Measurements from ENCODE around the gene DPF3. TPM values are rescaled to one million over a fixed set of nuclear protein-coding genes. Genes with fewer than 3 reads are reported as not detected.

DPF3 gene
- total and polyA plus RNA-seq, 2 donors (not counting 1 experiment from before 2014, with no cell fraction given): 3.4 to 10.2 TPM

DNA sequence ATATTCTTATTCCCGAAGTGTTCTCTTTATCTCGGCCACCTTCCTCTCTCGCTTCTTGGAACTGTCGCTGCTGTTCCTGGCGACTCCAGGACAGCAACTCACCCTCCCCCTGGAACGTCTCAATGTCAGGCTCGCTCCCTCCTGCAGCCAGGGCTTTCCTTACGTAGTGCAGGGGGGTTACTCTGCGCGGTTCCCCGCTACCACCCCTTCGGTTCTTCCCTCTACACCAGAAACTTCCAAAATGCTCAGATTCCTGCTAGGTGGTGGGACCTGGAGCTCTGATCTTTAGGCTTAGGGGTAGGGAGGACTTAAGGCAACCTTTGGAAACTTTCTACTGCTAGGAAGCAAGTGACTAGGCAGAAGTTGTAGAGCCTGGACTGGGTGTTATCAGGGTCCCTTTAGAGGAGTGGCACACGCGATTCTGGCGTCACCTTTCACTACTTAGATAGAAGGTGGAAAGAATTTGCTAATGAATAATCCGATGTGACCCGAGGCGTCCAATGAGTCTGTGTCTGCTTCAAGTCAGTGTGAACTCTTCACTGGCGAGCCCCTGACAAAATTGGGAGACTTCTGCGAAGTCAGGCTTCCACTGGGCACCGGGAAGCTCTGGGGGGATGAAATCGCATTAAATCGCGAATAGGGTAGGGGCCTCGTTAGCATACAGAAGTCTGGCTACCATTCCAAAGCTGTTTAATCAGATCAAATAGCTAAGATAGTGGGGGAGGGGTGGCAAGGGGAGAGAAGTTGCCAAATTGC lies 900 bp upstream of the DPF3 start:
- H3K9me3 Mint-ChIP-seq (ENCODE audit: insufficient read depth): no peaks in the 10 kb centered on the region
- TF ChIP-seq, protein P1, sequence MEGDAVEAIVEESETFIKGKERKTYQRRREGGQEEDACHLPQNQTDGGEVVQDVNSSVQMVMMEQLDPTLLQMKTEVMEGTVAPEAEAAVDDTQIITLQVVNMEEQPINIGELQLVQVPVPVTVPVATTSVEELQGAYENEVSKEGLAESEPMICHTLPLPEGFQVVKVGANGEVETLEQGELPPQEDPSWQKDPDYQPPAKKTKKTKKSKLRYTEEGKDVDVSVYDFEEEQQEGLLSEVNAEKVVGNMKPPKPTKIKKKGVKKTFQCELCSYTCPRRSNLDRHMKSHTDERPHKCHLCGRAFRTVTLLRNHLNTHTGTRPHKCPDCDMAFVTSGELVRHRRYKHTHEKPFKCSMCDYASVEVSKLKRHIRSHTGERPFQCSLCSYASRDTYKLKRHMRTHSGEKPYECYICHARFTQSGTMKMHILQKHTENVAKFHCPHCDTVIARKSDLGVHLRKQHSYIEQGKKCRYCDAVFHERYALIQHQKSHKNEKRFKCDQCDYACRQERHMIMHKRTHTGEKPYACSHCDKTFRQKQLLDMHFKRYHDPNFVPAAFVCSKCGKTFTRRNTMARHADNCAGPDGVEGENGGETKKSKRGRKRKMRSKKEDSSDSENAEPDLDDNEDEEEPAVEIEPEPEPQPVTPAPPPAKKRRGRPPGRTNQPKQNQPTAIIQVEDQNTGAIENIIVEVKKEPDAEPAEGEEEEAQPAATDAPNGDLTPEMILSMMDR (IDR thresholded peaks at IDR 0.05): no peak
- TF ChIP-seq EZH2 (IDR thresholded peaks at IDR 0.05; ENCODE audit: borderline replicate concordance, insufficient read depth, low read depth, low read length, poor library complexity, severe bottlenecking): no peak

DNA sequence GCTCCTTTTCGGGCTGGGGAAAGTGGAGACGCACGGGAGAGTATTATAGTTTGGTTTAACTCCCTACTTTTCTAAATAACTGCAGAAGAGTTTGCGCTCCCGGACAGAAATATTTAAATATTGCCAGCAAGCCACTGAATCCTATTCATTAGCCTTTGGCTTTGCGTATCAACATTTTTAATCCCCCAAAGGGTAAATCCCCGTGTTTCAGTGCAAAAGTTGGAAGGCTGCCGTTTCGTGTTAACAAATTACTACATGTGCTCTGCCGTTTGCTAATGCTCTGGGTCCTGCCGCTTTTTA lies 372 bp upstream of the DPF3 start:
- WGBS (ENCODE audit: insufficient coverage): 0% methylated on average over 6 of the region's 11 CpGs
- peaks cover 0 to 18% (median 5%) of the 10 kb centered on the region in 4 experiments for H3K27me3 ChIP-seq (replicated peaks in 1 of 4; ENCODE audit: control extremely low read depth in 1 of 4, control insufficient read depth in 3 of 4, insufficient read depth in 4 of 4, low read length in 3 of 4)
- H3K4me3 ChIP-seq (ENCODE audit: control extremely low read depth in 1 of 5, extremely low read depth in 1 of 5, insufficient read depth in 1 of 5, low read depth in 2 of 5, low read length in 4 of 5): peak overlapping the region; percentile 84 to 94 (median 89)
- peaks cover 11% of the 10 kb centered on the region for H4K20me1 ChIP-seq (ENCODE audit: control insufficient read depth, insufficient read depth, low read length, poor library complexity, severe bottlenecking)
- Mint-ChIP-seq H3K4me1 (peaks cover 30% of the 10 kb centered on the region), H3K4me3 (peak overlapping the region; percentile 92), H3K27me3 (peaks cover 6% of the 10 kb centered on the region), H3K9me3 (ENCODE audit: insufficient read depth) (no peaks in the 10 kb centered on the region), H3K27ac (peak overlapping the region; percentile 70)
- H3K4me1 ChIP-seq (ENCODE audit: control insufficient read depth in 2 of 2, insufficient read depth in 2 of 2, low read length in 2 of 2): peaks cover 17 to 25% of the 10 kb centered on the region in 2 donors
- ChIA-PET POLR2A (interaction anchor here (1.5 kb wide), 2 partner anchors 375 to 380 kb away, joined by 4 to 5 read pairs; no protein-coding TSS in a partner anchor), CTCF (interaction anchor here (1.0 to 5.7 kb wide), 8 partner anchors 10 to 380 kb away, joined by 3 to 68 read pairs (median 7); no protein-coding TSS in a partner anchor)
- H3K79me2 ChIP-seq (ENCODE audit: control insufficient read depth, insufficient read depth, low read length): peaks cover 36% of the 10 kb centered on the region
- H3K9ac ChIP-seq (ENCODE audit: low read length): peak overlapping the region; percentile 69
- ATAC-seq (ENCODE audit: low read depth): no peak
- peak overlapping the region; percentile 84 for H3K4me2 ChIP-seq (replicated peaks; ENCODE audit: low read depth, low read length, poor library complexity, severe bottlenecking)
- no peak overlapping the region for H3K27ac ChIP-seq (ENCODE audit: low read length in 2 of 2)
- no peak for DNase-seq
- H3K36me3 ChIP-seq (replicated peaks in 1 of 2; ENCODE audit: control extremely low read depth in 1 of 2, control insufficient read depth in 1 of 2, extremely low read depth in 1 of 2, insufficient read depth in 2 of 2, low read length in 1 of 2): no peaks in the 10 kb centered on the region
- TF ChIP-seq, protein P1 (IDR thresholded peaks at IDR 0.05): no peak
- no peaks in the 10 kb centered on the region for H3K9me3 ChIP-seq (ENCODE audit: control extremely low read depth in 1 of 3, control insufficient read depth in 2 of 3, insufficient read depth in 1 of 3, low read length in 2 of 3)
- intact Hi-C loops (cut with micrococcal nuclease): loop anchor here (1.0 to 10.0 kb wide), 6 partner anchors 11 to 377 kb away; partner anchors contain the start of genes DCAF4 and ZFYVE1
- peak overlapping the region; percentile 82 for H2AFZ ChIP-seq (ENCODE audit: insufficient read depth, low read depth, low read length, poor library complexity, severe bottlenecking)

More for the DNA sequence above, 900 bp upstream of the DPF3 start:
- peaks cover 29% of the 10 kb centered on the region for H3K4me1 Mint-ChIP-seq
- Histone ChIP-seq H3K4me1 (ENCODE audit: control insufficient read depth in 2 of 2, insufficient read depth in 2 of 2, low read length in 2 of 2) (peaks cover 17 to 25% of the 10 kb centered on the region in 2 donors), H3K36me3 (replicated peaks in 1 of 2; ENCODE audit: control extremely low read depth in 1 of 2, control insufficient read depth in 1 of 2, extremely low read depth in 1 of 2, insufficient read depth in 2 of 2, low read length in 1 of 2) (no peaks in the 10 kb centered on the region), H4K20me1 (ENCODE audit: control insufficient read depth, insufficient read depth, low read length, poor library complexity, severe bottlenecking) (peaks cover 9% of the 10 kb centered on the region), H3K27ac (ENCODE audit: low read length in 2 of 2) (no peak overlapping the region), H3K27me3 (replicated peaks in 1 of 4; ENCODE audit: control extremely low read depth in 1 of 4, control insufficient read depth in 3 of 4, insufficient read depth in 4 of 4, low read length in 3 of 4) (peaks cover 0 to 18% (median 5%) of the 10 kb centered on the region in 4 experiments), H3K9me3 (ENCODE audit: control extremely low read depth in 1 of 3, control insufficient read depth in 2 of 3, insufficient read depth in 1 of 3, low read length in 2 of 3) (no peaks in the 10 kb centered on the region), H3K9ac (ENCODE audit: low read length) (peak overlapping the region; percentile 69), H2AFZ (ENCODE audit: insufficient read depth, low read depth, low read length, poor library complexity, severe bottlenecking) (peak overlapping the region; percentile 82), H3K4me2 (replicated peaks; ENCODE audit: low read depth, low read length, poor library complexity, severe bottlenecking) (peak overlapping the region; percentile 84), H3K4me3 (ENCODE audit: control extremely low read depth in 1 of 5, extremely low read depth in 1 of 5, insufficient read depth in 1 of 5, low read depth in 2 of 5, low read length in 4 of 5) (peak overlapping the region; percentile 84 to 94 (median 89)), H3K79me2 (ENCODE audit: control insufficient read depth, insufficient read depth, low read length) (peaks cover 32% of the 10 kb centered on the region)
- H3K27ac Mint-ChIP-seq: peak overlapping the region; percentile 3
- ChIA-PET CTCF (interaction anchor here (0.5 to 5.7 kb wide), 8 partner anchors 9 to 381 kb away, joined by 3 to 68 read pairs (median 6); no protein-coding TSS in a partner anchor), POLR2A (interaction anchor here (1.5 kb wide), 2 partner anchors 376 to 380 kb away, joined by 4 to 5 read pairs; no protein-coding TSS in a partner anchor)
- ATAC-seq (ENCODE audit: low read depth) (no peak), DNase-seq (peak; percentile 48)
- H3K27me3 Mint-ChIP-seq: peaks cover 6% of the 10 kb centered on the region
- WGBS (ENCODE audit: insufficient coverage): 12% methylated on average over 15 of the region's 25 CpGs
- intact Hi-C loops (cut with micrococcal nuclease): loop anchor here (1.0 to 10.0 kb wide), 6 partner anchors 10 to 378 kb away; partner anchors contain the start of genes DCAF4 and ZFYVE1
- peak overlapping the region; percentile 92 for H3K4me3 Mint-ChIP-seq

Measured in B cell (primary cell).